Mammary epithelial cell (primary cell): ENCODE data around the gene BLOC1S5.

ENCODE experiments used
- EZH2 ChIP-seq: IDR thresholded peaks from 2 replicates; pipeline ENCODE4 v1.6.1; 2012; ENCODE audit warnings: low read length, inconsistent platforms, borderline replicate concordance
- TF ChIP-seq, protein P1 (sequence below), 2 donors: IDR thresholded peaks in 1 of 2; conservative IDR thresholded peaks in 1 of 2; 2 replicates each; pipeline ENCODE4 v1.5.1; 2011 to 2012; ENCODE audit warnings: inconsistent platforms in 2 of 2, low read length in 2 of 2, mild to moderate bottlenecking in 2 of 2, control low read depth in 1 of 2, low read depth in 1 of 2; ENCODE audit not compliant: insufficient read depth in 1 of 2; ENCODE audit errors: extremely low read depth in 1 of 2

DNA sequence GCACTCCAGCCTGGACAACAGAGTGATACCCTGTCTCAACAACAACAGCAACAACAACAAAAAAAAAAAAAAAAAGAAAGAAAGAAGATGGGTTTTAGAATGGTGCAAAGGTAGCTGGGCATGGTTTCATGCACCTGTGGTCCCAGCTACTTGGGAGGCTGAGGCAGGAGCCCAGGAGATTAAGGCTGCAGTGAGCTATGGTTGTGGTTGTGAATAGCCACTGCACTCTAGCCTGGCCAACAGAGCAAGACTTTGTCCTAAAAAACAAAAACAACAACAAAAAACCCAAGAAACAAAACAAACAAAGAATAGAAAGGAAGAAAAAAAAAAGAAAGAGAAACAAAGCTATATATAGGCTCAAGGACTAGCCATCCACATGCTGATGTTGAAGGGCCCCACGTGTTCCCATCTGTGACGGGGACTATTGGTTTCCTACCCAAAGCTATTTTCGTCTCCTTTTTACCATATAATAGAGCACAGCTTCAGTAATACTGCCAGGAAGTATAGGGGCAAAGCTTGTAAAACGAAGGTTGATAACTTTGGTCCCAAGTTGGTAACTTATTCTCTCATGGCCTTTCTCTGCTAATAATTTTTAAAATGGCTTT, 46.0 kb upstream of the BLOC1S5 start:
- TF ChIP-seq EZH2, result no peak
- TF ChIP-seq, protein P1, sequence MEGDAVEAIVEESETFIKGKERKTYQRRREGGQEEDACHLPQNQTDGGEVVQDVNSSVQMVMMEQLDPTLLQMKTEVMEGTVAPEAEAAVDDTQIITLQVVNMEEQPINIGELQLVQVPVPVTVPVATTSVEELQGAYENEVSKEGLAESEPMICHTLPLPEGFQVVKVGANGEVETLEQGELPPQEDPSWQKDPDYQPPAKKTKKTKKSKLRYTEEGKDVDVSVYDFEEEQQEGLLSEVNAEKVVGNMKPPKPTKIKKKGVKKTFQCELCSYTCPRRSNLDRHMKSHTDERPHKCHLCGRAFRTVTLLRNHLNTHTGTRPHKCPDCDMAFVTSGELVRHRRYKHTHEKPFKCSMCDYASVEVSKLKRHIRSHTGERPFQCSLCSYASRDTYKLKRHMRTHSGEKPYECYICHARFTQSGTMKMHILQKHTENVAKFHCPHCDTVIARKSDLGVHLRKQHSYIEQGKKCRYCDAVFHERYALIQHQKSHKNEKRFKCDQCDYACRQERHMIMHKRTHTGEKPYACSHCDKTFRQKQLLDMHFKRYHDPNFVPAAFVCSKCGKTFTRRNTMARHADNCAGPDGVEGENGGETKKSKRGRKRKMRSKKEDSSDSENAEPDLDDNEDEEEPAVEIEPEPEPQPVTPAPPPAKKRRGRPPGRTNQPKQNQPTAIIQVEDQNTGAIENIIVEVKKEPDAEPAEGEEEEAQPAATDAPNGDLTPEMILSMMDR (conservative IDR thresholded peaks at IDR 0.05 in 1 of 2, IDR thresholded peaks at IDR 0.05 in 1 of 2; ENCODE audit: extremely low read depth in 1 of 2, insufficient read depth in 1 of 2, low read depth in 1 of 2, low read length in 2 of 2), result no peak
